Hepatocyte (in vitro differentiated cells): ENCODE data around the gene RPL18A. TPM values are rescaled to one million over a fixed set of nuclear protein-coding genes. Genes with fewer than 3 reads are reported as not detected.

ENCODE experiments used
- DNase-seq: peaks from one replicate; pipeline ENCODE4 v3.0.0-alpha.2; 2016; ENCODE audit warnings: low spot score
- H2AFZ ChIP-seq: fragments of 200-600 bp; sonication (generic); 2 replicates; pipeline ENCODE4 v1.6.0; 2016; ENCODE audit warnings: antibody characterized with exemption, mild to moderate bottlenecking
- H3K27ac ChIP-seq: fragments of 200-600 bp; sonication (generic); 2 replicates; pipeline ENCODE4 v1.5.1; 2016; ENCODE audit warnings: mild to moderate bottlenecking
- H3K27me3 ChIP-seq: fragments of 200-600 bp; sonication (generic); 2 replicates; pipeline ENCODE4 v1.6.1; 2016
- H3K36me3 ChIP-seq: fragments of 200-600 bp; sonication (generic); replicated peaks from 2 replicates; pipeline ENCODE4 v1.5.1; 2016; ENCODE audit warnings: low read depth; ENCODE audit not compliant: insufficient read depth
- H3K4me1 ChIP-seq: fragments of 200-600 bp; sonication (generic); 2 replicates; pipeline ENCODE4 v1.5.1; 2016; ENCODE audit warnings: mild to moderate bottlenecking, moderate library complexity; ENCODE audit not compliant: insufficient read depth
- H3K4me2 ChIP-seq: fragments of 200-600 bp; sonication (generic); 2 replicates; pipeline ENCODE4 v1.6.0; 2016
- H3K4me3 ChIP-seq: fragments of 200-600 bp; sonication (generic); 2 replicates; pipeline ENCODE4 v1.5.1; 2016; ENCODE audit warnings: mild to moderate bottlenecking
- H3K79me2 ChIP-seq: fragments of 200-600 bp; sonication (generic); 2 replicates; pipeline ENCODE4 v1.6.0; 2017; ENCODE audit warnings: mild to moderate bottlenecking
- H3K9me2 ChIP-seq: fragments of 200-600 bp; sonication (generic); replicated peaks from 2 replicates; pipeline ENCODE4 v1.6.0; 2017; ENCODE audit warnings: mild to moderate bottlenecking; ENCODE audit not compliant: insufficient read depth
- H3K9me3 ChIP-seq: fragments of 200-600 bp; sonication (generic); 2 replicates; pipeline ENCODE4 v1.5.1; 2016; ENCODE audit warnings: low read depth, mild to moderate bottlenecking
- H4K20me1 ChIP-seq: fragments of 200-600 bp; sonication (generic); 2 replicates; pipeline ENCODE4 v1.6.0; 2016; ENCODE audit warnings: mild to moderate bottlenecking; ENCODE audit not compliant: insufficient read depth, poor library complexity, severe bottlenecking
- EZH2 ChIP-seq: fragments of 200-600 bp; sonication (generic); IDR thresholded peaks from 2 replicates; pipeline ENCODE4 v1.6.1; 2016; ENCODE audit warnings: antibody characterized with exemption, mild to moderate bottlenecking, borderline replicate concordance
- EZH2phosphoT487 ChIP-seq: fragments of 200-600 bp; sonication (generic); IDR thresholded peaks from one replicate; pipeline ENCODE4 v1.6.1; 2018; ENCODE audit warnings: antibody characterized with exemption, mild to moderate bottlenecking, low read depth, moderate library complexity; ENCODE audit not compliant: unreplicated experiment, severe bottlenecking
- WGBS: methylation state at CpG from one replicate; pipeline ENCODE4 v1.1.6; 2016; ENCODE audit warnings: low lambda C conversion rate; ENCODE audit errors: missing lambda C conversion rate; 5-methylcytosine and 5-hydroxymethylcytosine counted together
- polyA plus RNA-seq: library from polyadenylated mRNA; unstranded; fragments of >200 nt; fragmentation: Nextera tagmentation; extraction: Ambion mirVana; gene quantifications from 2 replicates; pipeline ENCODE4 v1.2.1, GENCODE V29; 2016
- total RNA-seq: library from RNA; depleted of rRNA; stranded (reverse); fragments of >200 nt; gene quantifications from 2 replicates; pipeline ENCODE4 v1.2.3, GENCODE V29; 2014
- TF ChIP-seq, protein P1 (sequence below): fragments of 200-600 bp; sonication (generic); IDR thresholded peaks from 2 replicates; pipeline ENCODE4 v1.5.1; 2016; ENCODE audit warnings: antibody characterized with exemption, mild to moderate bottlenecking; ENCODE audit not compliant: poor library complexity

The RPL18A gene
- total RNA-seq (646 and 823 TPM in 2 replicates), polyA plus RNA-seq (1,069 and 1,114 TPM in 2 replicates)

DNA sequence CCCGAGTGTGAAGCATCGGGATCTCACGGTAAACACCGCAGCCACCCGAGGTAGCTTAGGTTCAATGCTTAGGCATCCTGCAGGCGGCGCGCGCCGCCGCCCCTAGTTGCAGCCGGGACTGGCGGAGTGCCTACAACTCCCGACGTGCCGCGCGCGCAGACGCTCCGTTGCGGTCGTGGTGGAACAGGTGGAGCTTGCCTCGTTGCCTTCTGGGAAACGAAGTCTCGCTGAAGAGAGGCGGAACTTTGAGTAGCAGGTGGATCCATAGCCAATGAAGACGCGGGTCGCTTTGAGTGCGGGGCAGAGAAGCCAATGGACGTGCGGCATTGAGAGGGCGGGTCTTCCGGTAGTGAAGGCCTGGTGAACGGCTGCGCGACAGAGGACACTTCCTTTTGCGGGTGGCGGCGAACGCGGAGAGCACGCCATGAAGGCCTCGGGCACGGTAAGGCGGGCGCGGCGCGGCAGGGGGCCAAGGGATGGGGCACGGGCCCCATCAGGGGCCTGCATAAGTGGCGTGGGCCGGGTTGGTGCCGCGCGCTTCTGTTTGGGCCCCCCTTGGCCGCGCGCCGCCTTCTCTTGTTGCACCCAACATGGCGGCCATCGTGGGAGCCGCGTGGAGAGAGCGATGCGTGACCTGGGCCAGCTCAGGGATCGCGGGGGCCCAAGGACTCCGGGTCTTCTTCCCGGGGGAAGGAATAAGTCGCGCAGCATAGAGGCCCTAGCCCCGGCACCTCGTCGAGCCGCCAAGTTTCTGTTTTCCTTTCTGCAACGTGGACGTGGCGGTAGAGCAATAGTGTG, at the start of gene RPL18A:
TSS of gene RPL18A (plus strand) at position 378 of the 798 bp plus-strand sequence. CDS start at position 425, 47 bp downstream.
- H3K4me1 ChIP-seq, result peaks cover 10% of the 10 kb centered on the region
- no peaks in the 10 kb centered on the region for H3K27me3 ChIP-seq
- peaks cover 28% of the 10 kb centered on the region for H3K79me2 ChIP-seq
- H3K9me3 ChIP-seq, result no peaks in the 10 kb centered on the region
- peak within 1 kb of the TSS; percentile 99 for H3K4me2 ChIP-seq
- H3K4me3 ChIP-seq, result peak within 1 kb of the TSS; percentile 45
- no peaks in the 10 kb centered on the region for H3K36me3 ChIP-seq
- peak within 1 kb of the TSS; percentile 62 for H3K27ac ChIP-seq
- peaks cover 39% of the 10 kb centered on the region for H4K20me1 ChIP-seq
- under 1% methylated on average over 79 of the region's 80 CpGs for WGBS
- DNase-seq, result peak; percentile 99
- peak within 1 kb of the TSS; percentile 60 for H2AFZ ChIP-seq
- TF ChIP-seq EZH2 (no peak), EZH2phosphoT487 (no peak)
- TF ChIP-seq, protein P1, sequence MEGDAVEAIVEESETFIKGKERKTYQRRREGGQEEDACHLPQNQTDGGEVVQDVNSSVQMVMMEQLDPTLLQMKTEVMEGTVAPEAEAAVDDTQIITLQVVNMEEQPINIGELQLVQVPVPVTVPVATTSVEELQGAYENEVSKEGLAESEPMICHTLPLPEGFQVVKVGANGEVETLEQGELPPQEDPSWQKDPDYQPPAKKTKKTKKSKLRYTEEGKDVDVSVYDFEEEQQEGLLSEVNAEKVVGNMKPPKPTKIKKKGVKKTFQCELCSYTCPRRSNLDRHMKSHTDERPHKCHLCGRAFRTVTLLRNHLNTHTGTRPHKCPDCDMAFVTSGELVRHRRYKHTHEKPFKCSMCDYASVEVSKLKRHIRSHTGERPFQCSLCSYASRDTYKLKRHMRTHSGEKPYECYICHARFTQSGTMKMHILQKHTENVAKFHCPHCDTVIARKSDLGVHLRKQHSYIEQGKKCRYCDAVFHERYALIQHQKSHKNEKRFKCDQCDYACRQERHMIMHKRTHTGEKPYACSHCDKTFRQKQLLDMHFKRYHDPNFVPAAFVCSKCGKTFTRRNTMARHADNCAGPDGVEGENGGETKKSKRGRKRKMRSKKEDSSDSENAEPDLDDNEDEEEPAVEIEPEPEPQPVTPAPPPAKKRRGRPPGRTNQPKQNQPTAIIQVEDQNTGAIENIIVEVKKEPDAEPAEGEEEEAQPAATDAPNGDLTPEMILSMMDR, result peak; percentile 85
- H3K9me2 ChIP-seq, result no peaks in the 10 kb centered on the region

DNA sequence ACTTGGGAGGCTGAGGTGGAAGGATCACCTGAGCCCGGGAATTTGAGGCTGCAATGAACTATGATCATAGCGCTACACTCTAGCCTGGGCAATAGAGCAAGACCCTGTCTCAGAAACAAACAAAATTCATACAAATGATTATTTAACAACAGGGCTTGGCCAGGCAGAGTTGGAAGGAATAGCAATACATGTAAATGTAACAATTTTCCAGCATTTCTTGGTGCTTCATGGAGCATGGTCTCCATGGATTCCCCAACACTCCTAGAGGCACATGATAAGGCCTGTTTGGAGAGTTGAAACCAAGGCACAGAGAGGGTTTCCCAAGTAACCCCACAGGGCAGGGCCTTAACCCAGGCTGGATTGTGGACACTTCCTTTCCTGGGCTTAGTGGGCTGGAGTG, 48.6 kb upstream of the RPL18A start:
- Histone ChIP-seq H3K9me3 (no peaks in the 10 kb centered on the region), H3K9me2 (no peaks in the 10 kb centered on the region), H3K4me3 (no peak overlapping the region), H3K79me2 (no peaks in the 10 kb centered on the region), H3K4me2 (no peak overlapping the region), H4K20me1 (no peaks in the 10 kb centered on the region), H2AFZ (no peak overlapping the region), H3K27ac (no peak overlapping the region), H3K27me3 (no peaks in the 10 kb centered on the region), H3K4me1 (no peaks in the 10 kb centered on the region), H3K36me3 (no peaks in the 10 kb centered on the region)
- TF ChIP-seq EZH2 (no peak), EZH2phosphoT487 (no peak)
- TF ChIP-seq, protein P1, result no peak
- WGBS, result 100% methylated on average over 2 of the region's 2 CpGs
- DNase-seq, result no peak

DNA sequence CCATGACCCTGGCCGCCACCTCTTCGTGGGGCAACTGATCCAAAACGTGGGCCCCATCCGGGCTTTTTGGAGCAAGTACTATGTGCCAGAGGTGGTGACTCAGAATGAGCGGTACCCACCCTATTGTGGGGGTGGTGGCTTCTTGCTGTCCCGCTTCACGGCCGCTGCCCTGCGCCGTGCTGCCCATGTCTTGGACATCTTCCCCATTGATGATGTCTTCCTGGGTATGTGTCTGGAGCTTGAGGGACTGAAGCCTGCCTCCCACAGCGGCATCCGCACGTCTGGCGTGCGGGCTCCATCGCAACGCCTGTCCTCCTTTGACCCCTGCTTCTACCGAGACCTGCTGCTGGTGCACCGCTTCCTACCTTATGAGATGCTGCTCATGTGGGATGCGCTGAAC, 48.0 kb upstream of the RPL18A start:
- TF ChIP-seq EZH2phosphoT487 (no peak), EZH2 (no peak)
- TF ChIP-seq, protein P1, result no peak
- H2AFZ ChIP-seq, result no peak overlapping the region
- H3K4me2 ChIP-seq, result no peak overlapping the region
- no peaks in the 10 kb centered on the region for H3K79me2 ChIP-seq
- no peaks in the 10 kb centered on the region for H3K9me3 ChIP-seq
- H3K4me3 ChIP-seq, result no peak overlapping the region
- no peaks in the 10 kb centered on the region for H3K9me2 ChIP-seq
- DNase-seq, result no peak
- no peak overlapping the region for H3K27ac ChIP-seq
- H4K20me1 ChIP-seq, result no peaks in the 10 kb centered on the region
- 89% methylated on average over 20 of the region's 20 CpGs for WGBS
- H3K36me3 ChIP-seq, result no peaks in the 10 kb centered on the region
- no peaks in the 10 kb centered on the region for H3K27me3 ChIP-seq
- no peaks in the 10 kb centered on the region for H3K4me1 ChIP-seq
